CD4-positive, alpha-beta T cell treated with Interferon alpha-2 for 1 hour (primary cell): ENCODE results near the gene SAMD4B.
"Not testable (repeated sequence)": the region's sequence is repeated elsewhere in the genome, so short reads cannot be mapped to it uniquely, and the experiment has no call there.

Experiments
- DNase-seq, 2 donors: peaks; one replicate each; pipeline ENCODE4 v3.0.0-alpha.2; 2020 to 2022

The SAMD4B gene

GRCh38 chr19:39335168-39335548 lies 7.1 kb upstream of the SAMD4B start:
- peak; percentile 22 to 50 for DNase-seq

- DNase-seq: no peak
These were observed 5.7 kb upstream of the SAMD4B start for GRCh38 chr19:39336483-39336882.

GRCh38 chr19:39339674-39340073 lies 2.5 kb upstream of the SAMD4B start:
- DNase-seq: no peak

GRCh38 chr19:39340156-39340555 lies 2.1 kb upstream of the SAMD4B start:
- DNase-seq: not testable (repeated sequence)

- peak; percentile 2 to 33 for DNase-seq
These were observed 997 bp upstream of the SAMD4B start for GRCh38 chr19:39341129-39341718.

GRCh38 chr19:39342647-39343305 lies 555 bp downstream of the SAMD4B start:
- DNase-seq: no peak

- no peak for DNase-seq
These were observed 3.7 kb downstream of the SAMD4B start for GRCh38 chr19:39345956-39346355.

- no peak for DNase-seq
These were observed 5.3 kb downstream of the SAMD4B start for GRCh38 chr19:39347332-39348164.

- DNase-seq: no peak
These were observed 7.1 kb downstream of the SAMD4B start for GRCh38 chr19:39349326-39349725.

- no peak for DNase-seq
These were observed 7.9 kb downstream of the SAMD4B start for GRCh38 chr19:39350156-39350555.

GRCh38 chr19:39351537-39352064 lies 9.4 kb downstream of the SAMD4B start:
- peak; percentile 23 to 55 for DNase-seq

- no peak for DNase-seq
These were observed 10.4 kb downstream of the SAMD4B start for GRCh38 chr19:39352381-39353255.

- DNase-seq: no peak
These were observed 13.0 kb downstream of the SAMD4B start for GRCh38 chr19:39355253-39355652.

- DNase-seq: no peak
These were observed 13.9 kb downstream of the SAMD4B start for GRCh38 chr19:39356073-39356472.

- DNase-seq: no peak
These were observed 14.4 kb downstream of the SAMD4B start for GRCh38 chr19:39356647-39357046.

- no peak for DNase-seq
These were observed 16.8 kb downstream of the SAMD4B start for GRCh38 chr19:39359026-39359425.

GRCh38 chr19:39360599-39360998 lies 18.4 kb downstream of the SAMD4B start:
- no peak for DNase-seq

- DNase-seq: no peak
These were observed 20.7 kb downstream of the SAMD4B start for GRCh38 chr19:39362682-39363657.

GRCh38 chr19:39363901-39364457 lies 21.8 kb downstream of the SAMD4B start:
- peak in 1 of 2 donors; percentile 11 for DNase-seq

GRCh38 chr19:39365531-39365930 lies 23.3 kb downstream of the SAMD4B start:
- no peak for DNase-seq

- DNase-seq: no peak
These were observed 27.0 kb downstream of the SAMD4B start for GRCh38 chr19:39369200-39369599.
